ENCODE data around the gene DNAAF8. TPM values are rescaled to one million over a fixed set of nuclear protein-coding genes. Genes with fewer than 3 reads are reported as not detected.

DNAAF8 gene
- total and polyA plus RNA-seq, 2 donors (not counting 3 experiments of a cell fraction or from before 2014, with no cell fraction given) = 0.58 to 1.0 TPM

DNA sequence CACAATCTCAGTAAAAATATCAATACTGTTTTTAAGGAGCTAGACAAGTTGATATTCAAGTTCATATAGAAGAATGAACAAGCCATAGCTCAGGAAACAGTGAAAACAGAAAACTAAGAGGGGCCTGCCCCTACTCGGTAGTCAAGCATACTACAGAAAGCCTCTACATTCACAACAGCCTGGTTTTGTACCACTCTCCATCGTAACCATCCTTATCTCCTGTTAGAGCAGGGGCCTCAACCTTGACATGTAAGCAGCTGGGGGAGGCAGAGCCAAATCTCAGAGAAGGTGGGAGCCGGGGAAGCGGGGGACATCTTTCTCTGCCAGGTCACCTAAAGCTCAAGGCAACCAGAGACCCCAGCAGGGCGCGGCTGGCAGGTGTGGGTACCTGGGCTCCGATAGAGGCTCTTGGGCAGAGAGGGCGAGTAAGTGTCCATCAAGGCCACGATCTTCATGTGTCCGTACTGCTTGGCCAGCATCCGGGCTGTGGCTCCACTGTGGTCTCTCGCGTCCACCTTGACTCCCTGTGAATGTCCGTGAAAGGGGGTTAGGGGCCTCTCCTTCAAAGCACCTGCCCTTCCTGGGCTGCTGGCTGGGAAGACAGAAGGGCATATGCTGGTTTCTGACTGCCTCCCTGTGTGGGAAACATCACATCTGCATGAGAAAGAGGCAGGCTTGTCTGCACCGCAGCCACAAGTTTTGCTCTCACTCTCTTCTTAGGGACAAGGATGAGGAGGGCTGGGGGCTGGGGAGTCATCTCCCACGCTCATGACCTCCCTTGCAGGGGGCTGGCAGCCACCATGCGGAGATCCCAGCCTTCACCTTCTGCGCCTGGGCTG, 20.5 kb upstream of the DNAAF8 start:
- H3K4me1 ChIP-seq (ENCODE audit: control insufficient read depth, extremely low read depth, insufficient read depth, low read length) = no peaks in the 10 kb centered on the region
- H3K36me3 ChIP-seq (ENCODE audit: control insufficient read depth in 2 of 2, extremely low read depth in 1 of 2, insufficient read depth in 2 of 2, low read length in 2 of 2) = peaks cover 0 to 4% of the 10 kb centered on the region in 2 experiments
- H3K27ac ChIP-seq (ENCODE audit: insufficient read depth, low read depth, low read length) = no peak overlapping the region
- H4K20me1 ChIP-seq (replicated peaks; ENCODE audit: control insufficient read depth, extremely low read depth, insufficient read depth, low read length) = no peaks in the 10 kb centered on the region
- ChIA-PET CTCF (no interaction called here), POLR2A (interaction anchor here (0.6 kb wide), 1 partner anchor 13 kb away, joined by 3 read pairs; no protein-coding TSS in a partner anchor)
- no peak overlapping the region for H3K4me2 ChIP-seq (ENCODE audit: insufficient read depth, low read length)
- H3K27me3 ChIP-seq (ENCODE audit: control insufficient read depth in 2 of 2, insufficient read depth in 2 of 2, low read length in 2 of 2) = no peaks in the 10 kb centered on the region
- FAIRE-seq = no peak
- H3K9me1 ChIP-seq (replicated peaks; ENCODE audit: control insufficient read depth, extremely low read depth, insufficient read depth, low read length) = no peaks in the 10 kb centered on the region
- no peak for DNase-seq (ENCODE audit: low read depth, low spot score)
- TF ChIP-seq GATA2 (IDR thresholded peaks at IDR 0.05; ENCODE audit: insufficient read depth, insufficient read length, low read depth, low read length) (no peak), POLR2AphosphoS5 (IDR thresholded peaks at IDR 0.05; ENCODE audit: insufficient read depth, low read depth, low read length) (no peak), EZH2 (IDR thresholded peaks at IDR 0.05; ENCODE audit: borderline replicate concordance, low read depth, low read length, severe bottlenecking) (no peak), MYC (IDR thresholded peaks at IDR 0.05; ENCODE audit: low read depth, low read length) (no peak), FOS (IDR thresholded peaks at IDR 0.05; ENCODE audit: borderline replicate concordance, insufficient read depth, low read length) (no peak), POLR2A (IDR thresholded peaks at IDR 0.05; ENCODE audit: low read depth, low read length) (no peak), JUN (IDR thresholded peaks at IDR 0.05; ENCODE audit: borderline replicate concordance, insufficient read depth, insufficient read length, low read depth) (no peak)
- TF ChIP-seq, protein P1, sequence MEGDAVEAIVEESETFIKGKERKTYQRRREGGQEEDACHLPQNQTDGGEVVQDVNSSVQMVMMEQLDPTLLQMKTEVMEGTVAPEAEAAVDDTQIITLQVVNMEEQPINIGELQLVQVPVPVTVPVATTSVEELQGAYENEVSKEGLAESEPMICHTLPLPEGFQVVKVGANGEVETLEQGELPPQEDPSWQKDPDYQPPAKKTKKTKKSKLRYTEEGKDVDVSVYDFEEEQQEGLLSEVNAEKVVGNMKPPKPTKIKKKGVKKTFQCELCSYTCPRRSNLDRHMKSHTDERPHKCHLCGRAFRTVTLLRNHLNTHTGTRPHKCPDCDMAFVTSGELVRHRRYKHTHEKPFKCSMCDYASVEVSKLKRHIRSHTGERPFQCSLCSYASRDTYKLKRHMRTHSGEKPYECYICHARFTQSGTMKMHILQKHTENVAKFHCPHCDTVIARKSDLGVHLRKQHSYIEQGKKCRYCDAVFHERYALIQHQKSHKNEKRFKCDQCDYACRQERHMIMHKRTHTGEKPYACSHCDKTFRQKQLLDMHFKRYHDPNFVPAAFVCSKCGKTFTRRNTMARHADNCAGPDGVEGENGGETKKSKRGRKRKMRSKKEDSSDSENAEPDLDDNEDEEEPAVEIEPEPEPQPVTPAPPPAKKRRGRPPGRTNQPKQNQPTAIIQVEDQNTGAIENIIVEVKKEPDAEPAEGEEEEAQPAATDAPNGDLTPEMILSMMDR (IDR thresholded peaks at IDR 0.05; ENCODE audit: extremely low read depth in 1 of 2, insufficient read depth in 1 of 2, low read depth in 1 of 2, low read length in 2 of 2) = no peak
- TF ChIP-seq, protein P2, sequence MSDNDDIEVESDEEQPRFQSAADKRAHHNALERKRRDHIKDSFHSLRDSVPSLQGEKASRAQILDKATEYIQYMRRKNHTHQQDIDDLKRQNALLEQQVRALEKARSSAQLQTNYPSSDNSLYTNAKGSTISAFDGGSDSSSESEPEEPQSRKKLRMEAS (IDR thresholded peaks at IDR 0.05; ENCODE audit: insufficient read depth, insufficient read length) = no peak
- no peak overlapping the region for H3K4me3 ChIP-seq (replicated peaks in 1 of 3; ENCODE audit: insufficient read depth in 1 of 3, low read depth in 1 of 3, low read length in 3 of 3)
- no peaks in the 10 kb centered on the region for H3K9me3 ChIP-seq (replicated peaks; ENCODE audit: control insufficient read depth, insufficient read depth, low read length)
- no peaks in the 10 kb centered on the region for H3K79me2 ChIP-seq (ENCODE audit: control insufficient read depth, insufficient read depth, low read length)
- H2AFZ ChIP-seq (ENCODE audit: low read depth, low read length) = no peak overlapping the region
- H3K9ac ChIP-seq (replicated peaks; ENCODE audit: extremely low read depth, insufficient read depth, low read length) = no peak overlapping the region
- intact Hi-C loops (cut with micrococcal nuclease) (no loop called here), dilution Hi-C loops (cut with MboI; ENCODE audit: extremely low pct_ligation_motif_present, low sequenced_read_pairs) (no loop called here)
- BruUV-seq (replicated peaks) = no TSS peak

Measured in endothelial cell of umbilical vein (primary cell).